Smooth muscle cell of bladder (primary cell): ENCODE data around the gene STEAP1. TPM values are rescaled to one million over a fixed set of nuclear protein-coding genes. Genes with fewer than 3 reads are reported as not detected.

Experiments
- total RNA-seq: library from RNA; depleted of rRNA; stranded (reverse); fragments of >200 nt; gene quantifications from 2 replicates; pipeline ENCODE4 v1.2.3, GENCODE V29; 2014

Gene STEAP1
- 30.2 and 52.5 TPM in 2 replicates for total RNA-seq

DNA sequence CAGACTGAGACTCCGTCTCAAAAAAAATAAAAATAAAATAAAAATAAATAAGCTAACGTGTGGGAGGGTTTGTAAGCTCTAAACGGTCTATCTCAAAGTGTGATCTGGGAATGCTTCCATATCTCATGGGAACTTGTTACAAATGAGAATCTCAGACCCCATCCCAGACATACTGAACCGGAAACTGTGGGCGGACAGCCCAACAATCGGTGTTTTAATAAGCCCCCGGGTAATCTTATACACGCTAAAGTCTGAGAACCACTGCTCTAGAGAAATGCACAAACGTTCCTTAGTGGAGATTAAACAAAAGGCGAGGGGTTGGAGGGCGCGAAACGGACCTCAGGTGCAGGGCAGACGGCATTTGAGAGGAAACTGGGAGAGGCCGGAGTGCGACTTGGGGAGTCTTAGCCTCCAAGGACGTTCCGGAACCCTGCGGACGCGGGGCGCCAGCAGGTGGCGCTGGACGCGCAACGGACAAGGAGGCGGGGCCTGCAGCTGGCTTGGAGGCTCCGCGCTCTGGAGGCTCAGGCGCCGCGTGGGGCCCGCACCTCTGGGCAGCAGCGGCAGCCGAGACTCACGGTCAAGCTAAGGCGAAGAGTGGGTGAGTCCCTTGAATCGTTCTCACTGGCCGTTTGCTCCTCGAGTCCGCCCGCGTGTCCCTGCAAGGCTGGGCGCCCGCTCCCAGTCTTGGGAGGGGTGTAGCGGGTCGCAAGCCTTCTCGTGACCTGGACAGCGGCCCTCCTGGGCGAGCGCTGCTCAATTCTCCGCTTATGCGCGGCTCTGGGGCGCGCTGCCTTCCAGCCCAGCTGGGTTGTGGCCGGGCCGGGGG lies at the start of gene STEAP1:
STEAP1 (plus strand) TSS at position 527 of the 829 bp plus-strand sequence. CDS start 5,320 bp downstream, outside the sequence.

DNA sequence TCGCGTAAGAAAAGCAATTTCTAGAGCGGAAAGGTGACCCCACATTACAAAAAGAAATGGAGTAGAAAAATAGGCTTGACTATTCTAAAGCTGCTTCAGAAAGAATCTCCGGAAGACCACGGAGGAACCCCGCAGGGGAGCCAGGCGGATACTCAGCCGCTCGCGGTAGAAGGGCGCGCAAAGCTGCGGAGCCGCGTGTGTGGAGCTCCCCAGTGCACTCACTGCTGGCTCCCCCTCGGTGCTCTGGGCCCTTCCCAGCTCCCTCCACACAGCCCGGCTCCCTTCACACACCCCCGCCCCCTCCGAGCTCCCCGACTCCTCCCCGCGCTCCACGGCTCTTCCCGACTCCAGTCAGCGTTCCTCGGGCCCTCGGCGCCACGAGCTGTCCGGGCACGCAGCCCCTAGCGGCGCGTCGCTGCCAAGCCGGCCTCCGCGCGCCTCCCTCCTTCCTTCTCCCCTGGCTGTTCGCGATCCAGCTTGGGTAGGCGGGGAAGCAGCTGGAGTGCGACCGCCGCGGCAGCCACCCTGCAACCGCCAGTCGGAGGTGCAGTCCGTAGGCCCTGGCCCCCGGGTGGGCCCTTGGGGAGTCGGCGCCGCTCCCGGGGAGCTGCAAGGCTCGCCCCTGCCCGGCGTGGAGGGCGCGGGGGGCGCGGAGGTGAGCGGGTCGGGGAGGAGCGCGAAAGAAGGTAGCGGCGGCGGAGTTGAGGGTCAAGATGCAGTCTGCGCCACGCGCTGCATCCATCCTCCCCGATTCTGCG lies 57.3 kb downstream of the STEAP1 start, which contains the start of gene STEAP2:
STEAP2 (plus strand) TSS at position 350 of the 758 bp plus-strand sequence. CDS start 13,343 bp downstream, outside the sequence.

Other genes starting within 250 kb of the STEAP1 start
- gene STEAP2, start 57.3 kb downstream of the STEAP1 start, total RNA-seq = 36.7 and 50.3 TPM in 2 replicates
- 7.7 and 10.4 TPM in 2 replicates for gene CFAP69, start 90.7 kb downstream of the STEAP1 start, total RNA-seq
- gene FAM237B, start 166.8 kb downstream of the STEAP1 start, total RNA-seq = under 0.01 TPM in 1 of 2 replicates, not detected in the other
- 12.5 and 12.7 TPM in 2 replicates for gene GTPBP10, start 192.2 kb downstream of the STEAP1 start, total RNA-seq
- 29.6 and 39.3 TPM in 2 replicates for gene CLDN12, start 249.0 kb downstream of the STEAP1 start, total RNA-seq